ENCODE results near the gene RIT1.

RIT1 gene
- total RNA-seq, result 37.8 to 97.5 (median 45.2) reads per million in 9 experiments

- DNase-seq, result peak; percentile 72 to 75 (median 73)
- no peaks in the 10 kb centered on the region for H3K27me3 Mint-ChIP-seq
- peaks cover 12 to 15% of the 10 kb centered on the region in 2 donors for H3K4me1 Mint-ChIP-seq (ENCODE audit: low read depth in 2 of 2)
- H3K27ac Mint-ChIP-seq, result peak within 1 kb of the TSS; percentile 96 to 98
- H3K36me3 Mint-ChIP-seq (ENCODE audit: insufficient read depth), result peaks cover 92% of the 10 kb centered on the region
- H3K9me3 Mint-ChIP-seq, result no peaks in the 10 kb centered on the region
- peak; percentile 97 for ATAC-seq (replicated peaks)
- H3K4me3 Mint-ChIP-seq, result peak within 1 kb of the TSS; percentile 89 to 96
Measured at GRCh38 chr1:155911156-155912055, at the start of gene RIT1. RIT1 (minus strand) TSS chr1:155911349; CDS start chr1:155910761, 588 bp downstream.

GRCh38 chr1:155960081-155960745 is 49.1 kb upstream of the RIT1 start:
- H3K27ac Mint-ChIP-seq, result peak overlapping the region; percentile 67 to 80

GRCh38 chr1:155957411-155957915 is 46.3 kb upstream of the RIT1 start:
- Mint-ChIP-seq H3K27ac (peak overlapping the region in 1 of 2 donors; percentile 12), H3K36me3 (ENCODE audit: insufficient read depth) (peaks cover 99% of the 10 kb centered on the region), H3K4me1 (ENCODE audit: low read depth in 2 of 2) (peaks cover 11 to 12% of the 10 kb centered on the region in 2 donors), H3K27me3 (no peaks in the 10 kb centered on the region), H3K4me3 (no peak overlapping the region), H3K9me3 (no peaks in the 10 kb centered on the region)
- DNase-seq, result no peak
- no peak for ATAC-seq (replicated peaks)

More at GRCh38 chr1:155960081-155960745, 49.1 kb upstream of the RIT1 start:
- ATAC-seq (replicated peaks), result no peak
- Mint-ChIP-seq H3K9me3 (no peaks in the 10 kb centered on the region), H3K4me3 (no peak overlapping the region), H3K36me3 (ENCODE audit: insufficient read depth) (peaks cover 99% of the 10 kb centered on the region), H3K27me3 (no peaks in the 10 kb centered on the region), H3K4me1 (ENCODE audit: low read depth in 2 of 2) (peaks cover 11 to 14% of the 10 kb centered on the region in 2 donors)
- DNase-seq, result no peak

GRCh38 chr1:155954645-155955044 is 43.5 kb upstream of the RIT1 start:
- Mint-ChIP-seq H3K4me1 (ENCODE audit: low read depth in 2 of 2) (no peaks in the 10 kb centered on the region), H3K9me3 (no peaks in the 10 kb centered on the region), H3K27ac (peak overlapping the region in 1 of 2 donors; percentile 53), H3K4me3 (no peak overlapping the region), H3K36me3 (ENCODE audit: insufficient read depth) (peaks cover 97% of the 10 kb centered on the region), H3K27me3 (no peaks in the 10 kb centered on the region)
- DNase-seq, result no peak
- no peak for ATAC-seq (replicated peaks)

- H3K27ac Mint-ChIP-seq, result no peak overlapping the region
Measured at GRCh38 chr1:155952505-155952890, 41.3 kb upstream of the RIT1 start.

GRCh38 chr1:155951753-155952504 is 40.8 kb upstream of the RIT1 start:
- H3K4me1 Mint-ChIP-seq (ENCODE audit: low read depth in 2 of 2), result peaks cover 3 to 4% of the 10 kb centered on the region in 2 donors
- H3K36me3 Mint-ChIP-seq (ENCODE audit: insufficient read depth), result peaks cover 97% of the 10 kb centered on the region
- H3K4me3 Mint-ChIP-seq, result no peak overlapping the region
- DNase-seq (no peak), ATAC-seq (replicated peaks) (no peak)
- no peaks in the 10 kb centered on the region for H3K27me3 Mint-ChIP-seq
- H3K27ac Mint-ChIP-seq, result peak overlapping the region; percentile 44 to 82
- H3K9me3 Mint-ChIP-seq, result no peaks in the 10 kb centered on the region

More at GRCh38 chr1:155952505-155952890, 41.3 kb upstream of the RIT1 start:
- ATAC-seq (replicated peaks) (no peak), DNase-seq (no peak)
- H3K4me1 Mint-ChIP-seq (ENCODE audit: low read depth in 2 of 2), result no peaks in the 10 kb centered on the region
- H3K27me3 Mint-ChIP-seq, result no peaks in the 10 kb centered on the region
- H3K9me3 Mint-ChIP-seq, result no peaks in the 10 kb centered on the region
- peaks cover 97% of the 10 kb centered on the region for H3K36me3 Mint-ChIP-seq (ENCODE audit: insufficient read depth)
- H3K4me3 Mint-ChIP-seq, result no peak overlapping the region

GRCh38 chr1:155950829-155951228 is 39.7 kb upstream of the RIT1 start:
- ATAC-seq (replicated peaks) (no peak), DNase-seq (no peak)
- H3K36me3 Mint-ChIP-seq (ENCODE audit: insufficient read depth), result peaks cover 95% of the 10 kb centered on the region
- H3K4me1 Mint-ChIP-seq (ENCODE audit: low read depth in 2 of 2), result peaks cover 14 to 15% of the 10 kb centered on the region in 2 donors
- H3K9me3 Mint-ChIP-seq, result no peaks in the 10 kb centered on the region
- H3K27ac Mint-ChIP-seq, result no peak overlapping the region
- H3K27me3 Mint-ChIP-seq, result no peaks in the 10 kb centered on the region
- no peak overlapping the region for H3K4me3 Mint-ChIP-seq

GRCh38 chr1:155947741-155948140 is 36.6 kb upstream of the RIT1 start:
- no peak for DNase-seq
- peaks cover 22 to 23% of the 10 kb centered on the region in 2 donors for H3K4me1 Mint-ChIP-seq (ENCODE audit: low read depth in 2 of 2)
- peak overlapping the region in 1 of 2 donors; percentile 77 for H3K27ac Mint-ChIP-seq
- no peaks in the 10 kb centered on the region for H3K9me3 Mint-ChIP-seq
- H3K36me3 Mint-ChIP-seq (ENCODE audit: insufficient read depth), result peaks cover 67% of the 10 kb centered on the region
- H3K27me3 Mint-ChIP-seq, result no peaks in the 10 kb centered on the region
- ATAC-seq (replicated peaks), result no peak
- H3K4me3 Mint-ChIP-seq, result no peak overlapping the region

GRCh38 chr1:155947292-155947691 is 36.1 kb upstream of the RIT1 start:
- no peak for DNase-seq
- Mint-ChIP-seq H3K4me3 (peak overlapping the region in 1 of 2 donors; percentile 61), H3K4me1 (ENCODE audit: low read depth in 2 of 2) (peaks cover 22 to 24% of the 10 kb centered on the region in 2 donors), H3K27ac (peak overlapping the region; percentile 94), H3K36me3 (ENCODE audit: insufficient read depth) (peaks cover 68% of the 10 kb centered on the region), H3K9me3 (no peaks in the 10 kb centered on the region), H3K27me3 (no peaks in the 10 kb centered on the region)
- ATAC-seq (replicated peaks), result no peak

- Mint-ChIP-seq H3K27ac (peak overlapping the region; percentile 94), H3K4me3 (peak overlapping the region; percentile 56 to 61), H3K9me3 (no peaks in the 10 kb centered on the region), H3K4me1 (ENCODE audit: low read depth in 2 of 2) (peaks cover 22 to 29% of the 10 kb centered on the region in 2 donors), H3K27me3 (no peaks in the 10 kb centered on the region), H3K36me3 (ENCODE audit: insufficient read depth) (peaks cover 62% of the 10 kb centered on the region)
- DNase-seq (no peak), ATAC-seq (replicated peaks) (peak; percentile 14)
Measured at GRCh38 chr1:155946633-155947219, 35.6 kb upstream of the RIT1 start.

GRCh38 chr1:155944444-155944799 is 33.3 kb upstream of the RIT1 start:
- H3K4me1 Mint-ChIP-seq (ENCODE audit: low read depth in 2 of 2), result peaks cover 33 to 43% of the 10 kb centered on the region in 2 donors
- H3K27me3 Mint-ChIP-seq, result no peaks in the 10 kb centered on the region
- peak overlapping the region; percentile 87 to 94 for H3K27ac Mint-ChIP-seq
- H3K9me3 Mint-ChIP-seq, result no peaks in the 10 kb centered on the region
- H3K4me3 Mint-ChIP-seq, result peak overlapping the region in 1 of 2 donors; percentile 17
- DNase-seq, result no peak
- no peak for ATAC-seq (replicated peaks)
- H3K36me3 Mint-ChIP-seq (ENCODE audit: insufficient read depth), result peaks cover 41% of the 10 kb centered on the region

- no peak for ATAC-seq (replicated peaks)
- H3K9me3 Mint-ChIP-seq, result no peaks in the 10 kb centered on the region
- no peak for DNase-seq
- H3K4me3 Mint-ChIP-seq, result no peak overlapping the region
- peaks cover 38 to 43% of the 10 kb centered on the region in 2 donors for H3K4me1 Mint-ChIP-seq (ENCODE audit: low read depth in 2 of 2)
- H3K36me3 Mint-ChIP-seq (ENCODE audit: insufficient read depth), result peaks cover 24% of the 10 kb centered on the region
- H3K27ac Mint-ChIP-seq, result peak overlapping the region in 1 of 2 donors; percentile 85
- H3K27me3 Mint-ChIP-seq, result no peaks in the 10 kb centered on the region
Measured at GRCh38 chr1:155942578-155943141, 31.5 kb upstream of the RIT1 start.
